Bronchial epithelial cell (primary cell): Measurements from ENCODE around the gene UGT1A5. TPM values are rescaled to one million over a fixed set of nuclear protein-coding genes. Genes with fewer than 3 reads are reported as not detected.

Source experiments
- DNase-seq: peaks from one replicate; pipeline ENCODE4 v3.0.0-alpha.2; 2010; ENCODE audit warnings: low read depth
- FAIRE-seq: peaks from 2 replicates; lab custom pipeline; 2011; peaks lifted over from hg19 to GRCh38; lab: Jason Lieb, UNC
- H3K27me3 ChIP-seq: 2 replicates; pipeline ENCODE4 v1.5.1; 2011; ENCODE audit warnings: low read length; ENCODE audit not compliant: control insufficient read depth, insufficient read depth
- H3K36me3 ChIP-seq: 2 replicates; pipeline ENCODE4 v1.5.1; 2011; ENCODE audit warnings: low read length; ENCODE audit not compliant: control insufficient read depth, insufficient read depth
- H3K4me3 ChIP-seq: 2 replicates; pipeline ENCODE4 v1.5.1; 2011; ENCODE audit warnings: mild to moderate bottlenecking, low read depth, low read length, control low read depth
- total RNA-seq: library from RNA; depleted of rRNA; stranded (reverse); fragments of >200 nt; gene quantifications from 2 replicates; pipeline ENCODE4 v1.2.1, GENCODE V29; 2014
- TF ChIP-seq, protein P1 (sequence below): IDR thresholded peaks from 2 replicates; pipeline ENCODE4 v1.5.1; 2011; ENCODE audit warnings: mild to moderate bottlenecking, moderate library complexity, low read length, control low read depth, inconsistent platforms; ENCODE audit not compliant: insufficient read depth, severe bottlenecking

UGT1A5 gene
- total RNA-seq, 1 donor from 2014 or later = 0.26 TPM

DNA sequence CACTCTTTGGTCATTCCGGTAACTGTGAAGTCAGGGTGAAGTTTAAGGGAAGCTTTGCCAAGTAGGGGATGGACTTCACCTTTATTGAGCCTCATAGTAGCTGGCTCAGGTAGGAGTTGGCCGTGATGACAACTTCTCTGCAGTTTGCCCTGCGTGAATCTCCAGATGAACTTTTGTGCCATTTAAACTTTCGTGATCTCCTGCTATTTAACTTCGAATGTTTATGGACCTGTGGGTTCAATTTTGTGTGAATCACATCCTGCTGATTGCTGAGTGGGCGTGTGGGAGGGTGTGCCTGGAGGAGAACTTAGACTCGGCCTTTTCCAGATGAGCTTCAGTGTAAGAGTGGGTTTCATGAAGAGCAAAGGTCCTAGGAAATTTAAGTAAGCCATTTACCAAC is 51.6 kb downstream of the UGT1A5 start:
- peak; percentile 76 for FAIRE-seq

DNA sequence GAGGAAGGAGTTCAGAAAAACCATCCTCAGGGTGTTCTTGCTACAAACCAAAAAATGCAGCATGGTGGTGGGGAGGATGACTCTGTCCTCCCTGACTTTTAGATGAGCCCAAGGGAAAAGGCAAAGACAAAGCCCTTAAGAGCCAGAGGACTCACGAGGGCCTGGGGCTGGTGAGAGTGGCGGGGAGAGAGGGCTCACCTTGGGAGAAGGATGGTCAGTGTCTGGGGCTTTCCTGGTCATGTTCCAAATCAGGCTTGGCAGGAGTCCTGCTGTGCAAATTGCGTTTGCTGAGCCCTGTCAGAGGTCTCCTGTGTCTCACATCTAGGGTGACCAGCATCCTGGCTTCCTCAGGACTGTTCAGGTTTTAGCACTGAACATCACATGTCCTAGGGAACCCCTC is 52.1 kb downstream of the UGT1A5 start:
- TF ChIP-seq, protein P1, sequence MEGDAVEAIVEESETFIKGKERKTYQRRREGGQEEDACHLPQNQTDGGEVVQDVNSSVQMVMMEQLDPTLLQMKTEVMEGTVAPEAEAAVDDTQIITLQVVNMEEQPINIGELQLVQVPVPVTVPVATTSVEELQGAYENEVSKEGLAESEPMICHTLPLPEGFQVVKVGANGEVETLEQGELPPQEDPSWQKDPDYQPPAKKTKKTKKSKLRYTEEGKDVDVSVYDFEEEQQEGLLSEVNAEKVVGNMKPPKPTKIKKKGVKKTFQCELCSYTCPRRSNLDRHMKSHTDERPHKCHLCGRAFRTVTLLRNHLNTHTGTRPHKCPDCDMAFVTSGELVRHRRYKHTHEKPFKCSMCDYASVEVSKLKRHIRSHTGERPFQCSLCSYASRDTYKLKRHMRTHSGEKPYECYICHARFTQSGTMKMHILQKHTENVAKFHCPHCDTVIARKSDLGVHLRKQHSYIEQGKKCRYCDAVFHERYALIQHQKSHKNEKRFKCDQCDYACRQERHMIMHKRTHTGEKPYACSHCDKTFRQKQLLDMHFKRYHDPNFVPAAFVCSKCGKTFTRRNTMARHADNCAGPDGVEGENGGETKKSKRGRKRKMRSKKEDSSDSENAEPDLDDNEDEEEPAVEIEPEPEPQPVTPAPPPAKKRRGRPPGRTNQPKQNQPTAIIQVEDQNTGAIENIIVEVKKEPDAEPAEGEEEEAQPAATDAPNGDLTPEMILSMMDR = no peak

More for the DNA sequence above, 51.6 kb downstream of the UGT1A5 start:
- TF ChIP-seq, protein P1 = no peak
- no peak overlapping the region for H3K4me3 ChIP-seq
- H3K27me3 ChIP-seq = no peaks in the 10 kb centered on the region
- DNase-seq = peak; percentile 68
- H3K36me3 ChIP-seq = peaks cover 4% of the 10 kb centered on the region

DNA sequence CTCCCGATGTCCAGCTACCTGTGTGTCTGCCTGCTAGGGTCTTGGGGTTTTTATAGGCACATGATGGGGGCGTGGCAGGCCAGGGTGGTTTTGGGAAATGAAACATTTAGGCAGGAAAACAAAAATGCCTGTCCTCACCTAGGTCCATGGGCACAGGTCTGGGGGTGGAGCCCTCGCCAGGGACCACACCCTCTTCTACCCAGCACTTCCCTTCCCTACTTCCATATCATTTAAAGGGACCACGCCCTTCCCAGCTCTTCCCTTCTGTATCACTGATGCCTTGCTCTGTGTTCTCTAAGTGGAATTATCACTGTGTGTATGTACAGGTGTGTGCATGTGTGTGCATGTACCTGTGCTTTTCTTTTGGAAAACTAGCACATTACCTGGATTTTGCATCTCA is 53.7 kb downstream of the UGT1A5 start:
- Histone ChIP-seq H3K36me3 (peaks cover 7% of the 10 kb centered on the region), H3K27me3 (no peaks in the 10 kb centered on the region), H3K4me3 (no peak overlapping the region)
- DNase-seq (no peak), FAIRE-seq (no peak)
- TF ChIP-seq, protein P1 = no peak

More for the DNA sequence above, 52.1 kb downstream of the UGT1A5 start:
- Histone ChIP-seq H3K36me3 (peaks cover 6% of the 10 kb centered on the region), H3K4me3 (no peak overlapping the region), H3K27me3 (no peaks in the 10 kb centered on the region)
- DNase-seq (no peak), FAIRE-seq (peak; percentile 18)

DNA sequence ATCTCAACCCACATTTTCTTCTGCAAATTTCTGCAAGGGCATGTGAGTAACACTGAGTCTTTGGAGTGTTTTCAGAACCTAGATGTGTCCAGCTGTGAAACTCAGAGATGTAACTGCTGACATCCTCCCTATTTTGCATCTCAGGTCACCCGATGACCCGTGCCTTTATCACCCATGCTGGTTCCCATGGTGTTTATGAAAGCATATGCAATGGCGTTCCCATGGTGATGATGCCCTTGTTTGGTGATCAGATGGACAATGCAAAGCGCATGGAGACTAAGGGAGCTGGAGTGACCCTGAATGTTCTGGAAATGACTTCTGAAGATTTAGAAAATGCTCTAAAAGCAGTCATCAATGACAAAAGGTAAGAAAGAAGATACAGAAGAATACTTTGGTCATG is 55.4 kb downstream of the UGT1A5 start:
- peaks cover 7% of the 10 kb centered on the region for H3K36me3 ChIP-seq
- FAIRE-seq = no peak
- DNase-seq = no peak

DNA sequence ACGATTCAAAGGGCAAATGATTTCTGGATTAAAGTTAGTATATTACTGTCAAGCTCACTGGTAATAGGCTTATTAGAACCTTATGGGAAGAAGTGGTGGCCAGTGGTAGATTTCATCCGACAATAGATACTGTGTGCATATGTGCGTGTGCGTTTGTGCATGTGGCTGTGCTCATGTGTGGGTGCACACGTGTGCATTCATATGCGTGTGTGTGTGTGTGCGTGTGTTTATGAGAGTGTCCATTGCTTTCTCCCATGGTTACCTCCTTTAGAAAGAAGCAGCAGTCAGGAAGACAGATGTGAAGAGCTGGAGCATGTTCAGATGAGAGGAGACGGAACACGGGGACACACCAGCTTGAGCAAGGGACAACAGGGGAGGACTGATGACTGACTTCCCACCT is 56.6 kb downstream of the UGT1A5 start:
- TF ChIP-seq, protein P1 = no peak
- Histone ChIP-seq H3K27me3 (no peaks in the 10 kb centered on the region), H3K4me3 (no peak overlapping the region), H3K36me3 (peaks cover 7% of the 10 kb centered on the region)
- FAIRE-seq (peak; percentile 66), DNase-seq (no peak)

More for the DNA sequence above, 55.4 kb downstream of the UGT1A5 start:
- TF ChIP-seq, protein P1 = no peak
- H3K27me3 ChIP-seq = no peaks in the 10 kb centered on the region
- H3K4me3 ChIP-seq = no peak overlapping the region

DNA sequence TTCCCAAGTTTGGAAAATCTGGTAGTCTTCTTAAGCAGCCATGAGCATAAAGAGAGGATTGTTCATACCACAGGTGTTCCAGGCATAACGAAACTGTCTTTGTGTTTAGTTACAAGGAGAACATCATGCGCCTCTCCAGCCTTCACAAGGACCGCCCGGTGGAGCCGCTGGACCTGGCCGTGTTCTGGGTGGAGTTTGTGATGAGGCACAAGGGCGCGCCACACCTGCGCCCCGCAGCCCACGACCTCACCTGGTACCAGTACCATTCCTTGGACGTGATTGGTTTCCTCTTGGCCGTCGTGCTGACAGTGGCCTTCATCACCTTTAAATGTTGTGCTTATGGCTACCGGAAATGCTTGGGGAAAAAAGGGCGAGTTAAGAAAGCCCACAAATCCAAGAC is 59.4 kb downstream of the UGT1A5 start:
- Histone ChIP-seq H3K36me3 (peaks cover 3% of the 10 kb centered on the region), H3K27me3 (no peaks in the 10 kb centered on the region), H3K4me3 (no peak overlapping the region)
- TF ChIP-seq, protein P1 = no peak
- FAIRE-seq (peak; percentile 82), DNase-seq (no peak)
